Posterior vena cava (tissue), 2 donors: Measurements from ENCODE around the gene NHLRC4. TPM values are rescaled to one million over a fixed set of nuclear protein-coding genes. Genes with fewer than 3 reads are reported as not detected.

ENCODE experiments used
- DNase-seq: peaks from one replicate; pipeline ENCODE4 v3.0.0-alpha.2; 2020; ENCODE audit warnings: low spot score
- intact Hi-C, 2 donors: fragments of 100-400 bp; cut with DNase I; formaldehyde crosslinking; loops; one replicate each; pipeline versions ENCODE4 v1.14.1 to v1.14.2; 2022 to 2023
- microRNA-seq, 2 donors: library from miRNA; unstranded; fragments of <30 nt; microRNA quantifications; one replicate each; pipeline ENCODE4 v1.2.0, GENCODE V29; 2020 to 2021; ENCODE audit warnings: borderline microRNAs expressed in 2 of 2
- total RNA-seq, 2 donors: library from RNA; stranded (reverse); fragmentation: NEBNext Ultra II Directional; extraction: Animal tissue kit (Norgen Biotek cat#: 25700); gene quantifications; one replicate each; pipeline ENCODE4 v1.2.1, GENCODE V29; 2021
- donor health status: DM: yes; HTN: yes; CAD: no.
- donor health status: DM: yes; HTN: yes; CAD: no.

The NHLRC4 gene
- total RNA-seq, 2 donors from 2014 or later, result 0.38 to 0.65 TPM

DNA sequence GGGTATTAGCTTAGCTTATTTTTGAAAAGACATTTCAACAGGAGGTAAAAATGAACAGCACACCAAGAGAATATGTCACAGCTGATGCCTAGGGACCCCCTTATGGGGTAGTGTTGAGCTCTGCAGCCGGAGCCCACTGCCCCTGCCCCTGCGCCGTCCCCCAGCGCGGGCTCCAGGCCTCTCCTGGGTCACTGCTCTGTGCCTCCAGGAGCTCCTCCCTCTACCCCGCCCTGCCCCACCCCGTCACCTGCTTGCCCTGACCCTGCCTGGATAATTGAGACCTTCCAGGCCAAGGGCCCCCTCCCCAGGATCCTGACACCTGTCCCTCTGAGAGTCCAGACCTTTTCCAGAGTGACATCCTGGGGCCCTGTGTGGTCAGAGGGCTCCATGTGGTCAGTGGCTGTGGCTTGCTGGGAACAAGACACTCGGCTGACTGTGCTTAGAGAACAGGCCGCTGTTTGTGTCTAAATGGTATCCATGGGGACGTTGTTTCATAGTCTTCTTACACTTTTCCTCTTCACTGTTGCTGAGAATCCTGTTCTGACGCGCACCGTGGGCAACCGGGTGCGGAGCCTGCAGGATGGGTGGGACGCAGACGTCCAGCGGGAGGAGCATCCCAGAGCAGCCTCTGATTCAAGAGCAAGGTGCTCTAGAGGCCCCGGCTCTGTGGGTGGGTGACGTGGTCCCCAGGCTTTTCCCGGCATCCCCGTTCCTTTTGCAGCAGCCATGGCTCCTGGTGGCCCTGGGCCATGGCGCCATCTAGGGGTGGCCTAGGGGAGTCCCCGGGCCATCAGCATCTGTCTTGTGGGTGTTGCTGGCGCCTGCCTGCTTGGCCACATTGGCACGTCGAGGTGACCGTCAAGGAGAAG lies 43.9 kb downstream of the NHLRC4 start:
- DNase-seq, result no peak
- intact Hi-C loops, result no loop called here

DNA sequence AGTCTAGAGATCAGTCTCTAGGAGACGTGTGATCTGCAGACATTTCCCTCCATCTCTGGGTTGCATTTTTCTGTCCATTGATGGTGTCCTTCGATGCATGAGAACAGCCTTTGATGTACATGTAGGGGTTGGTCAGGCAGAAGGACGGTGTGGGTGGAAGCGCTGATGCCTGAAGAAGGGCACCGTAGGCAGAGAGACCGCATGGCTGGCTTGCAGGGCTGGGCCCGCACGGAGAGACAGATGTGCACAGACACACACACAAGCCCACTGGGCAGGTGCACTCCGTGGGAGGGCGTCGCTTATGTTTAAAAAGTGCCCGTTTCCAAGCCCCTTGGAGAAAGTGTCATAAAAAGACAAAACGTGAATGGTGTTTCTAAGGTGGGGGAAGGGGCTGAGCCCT lies 48.3 kb downstream of the NHLRC4 start:
- no peak for DNase-seq
- intact Hi-C loops, result no loop called here

DNA sequence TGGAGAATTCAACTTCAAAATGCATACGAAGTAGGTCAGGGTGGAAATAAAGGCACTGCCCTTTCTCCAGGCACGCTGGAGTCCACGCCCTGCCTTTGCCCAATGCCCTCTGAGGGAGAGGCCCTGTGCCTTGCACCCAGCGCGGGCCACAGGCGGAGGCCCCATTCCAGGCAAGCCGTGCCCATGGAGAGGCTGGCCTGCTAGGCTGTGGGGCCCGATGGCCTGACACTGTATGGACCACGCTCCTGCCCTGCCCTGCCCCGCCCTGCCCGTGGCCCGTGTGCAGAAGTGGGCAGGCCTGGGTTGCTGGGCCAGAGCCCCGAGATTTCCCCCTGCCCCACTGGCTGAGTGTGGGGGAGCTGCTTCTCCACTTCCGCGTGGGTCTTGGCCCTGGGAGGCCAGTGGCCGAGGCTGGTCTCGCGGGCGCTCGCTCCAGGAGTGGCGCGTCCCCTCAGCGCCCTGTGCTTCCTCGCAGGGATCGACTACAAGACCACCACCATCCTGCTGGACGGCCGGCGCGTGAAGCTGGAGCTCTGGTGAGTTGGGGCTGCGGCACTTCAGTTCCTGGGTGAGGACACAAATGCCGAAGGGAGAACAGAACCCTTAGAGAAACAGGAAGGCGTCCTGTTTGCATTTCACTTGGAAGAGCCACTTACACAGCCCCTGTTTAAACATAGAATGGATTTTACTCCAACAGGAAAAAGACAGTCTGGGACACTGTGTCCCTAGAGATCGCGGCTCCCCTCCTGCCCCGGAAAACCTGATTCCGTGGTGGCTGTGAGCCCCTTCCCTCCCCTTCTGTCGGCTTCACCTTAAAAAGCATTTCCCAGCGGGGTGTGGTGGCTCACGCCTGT lies 50.2 kb downstream of the NHLRC4 start:
- DNase-seq, result no peak

DNA sequence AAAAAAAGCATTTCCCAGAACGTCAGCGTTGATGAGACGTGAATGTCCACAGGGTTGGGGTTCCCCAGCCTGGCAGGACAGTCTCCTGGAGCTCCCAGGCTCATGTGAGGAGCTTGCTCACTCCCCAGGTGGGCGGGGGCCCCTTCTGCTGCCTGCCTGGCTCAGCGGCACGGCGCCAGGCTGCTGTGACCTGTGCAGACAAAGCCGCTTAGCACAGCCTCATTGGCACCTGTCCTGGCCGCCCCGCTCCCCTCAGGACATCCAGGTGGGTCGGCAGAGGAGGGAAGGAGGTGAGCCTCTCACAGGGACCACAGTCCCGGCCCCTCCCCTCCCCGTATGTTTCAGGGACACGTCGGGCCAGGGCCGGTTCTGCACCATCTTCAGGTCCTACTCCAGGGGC lies 51.0 kb downstream of the NHLRC4 start:
- DNase-seq, result no peak
- intact Hi-C loops, result no loop called here

More for the DNA sequence above, 50.2 kb downstream of the NHLRC4 start:
- intact Hi-C loops, result no loop called here

Small RNA genes lying within 50 kb of the gene (microRNA-seq; reads per million reads assigned to microRNA genes)
- gene MIR3176 (0.32 to 0.78 reads per million in 2 donors), gene MIR5587 (0 to 0.52 reads per million in 2 donors)

Other genes starting within 250 kb of the NHLRC4 start
- 10 to 100 TPM; 13.4 to 19.0 TPM for gene AXIN1, start 214.3 kb upstream of the NHLRC4 start, total RNA-seq
- gene MRPL28, start 196.5 kb upstream of the NHLRC4 start, total RNA-seq, result 10 to 100 TPM; 35.7 to 36.0 TPM
- 10 to 100 TPM; 24.7 to 28.9 TPM for gene PGAP6, start 185.0 kb upstream of the NHLRC4 start, total RNA-seq
- gene NME4, start 169.8 kb upstream of the NHLRC4 start, total RNA-seq, result 100 to 1,000 TPM in 1 of 2 donors, 10 to 100 TPM in 1; 70.7 to 108 TPM
- 10 to 100 TPM; 11.2 to 12.9 TPM for gene DECR2, start 165.1 kb upstream of the NHLRC4 start, total RNA-seq
- 10 to 100 TPM; 40.1 to 45.2 TPM for gene RAB11FIP3, start 141.4 kb upstream of the NHLRC4 start, total RNA-seq
- gene CAPN15, start 39.3 kb upstream of the NHLRC4 start, total RNA-seq, result 10 to 100 TPM; 23.3 to 26.6 TPM
- not detected for gene PRR35, start 6.6 kb upstream of the NHLRC4 start, total RNA-seq
- gene PIGQ, start 3.0 kb downstream of the NHLRC4 start, total RNA-seq, result 10 to 100 TPM; 22.1 to 25.4 TPM
- 10 to 100 TPM; 13.0 to 13.6 TPM for gene RAB40C, start 23.1 kb downstream of the NHLRC4 start, total RNA-seq
- gene WFIKKN1, start 64.0 kb downstream of the NHLRC4 start, total RNA-seq, result under 1 TPM; 0.14 TPM
- 10 to 100 TPM; 43.3 to 63.2 TPM for gene METTL26, start 69.3 kb downstream of the NHLRC4 start, total RNA-seq
- 10 to 100 TPM; 19.0 to 21.5 TPM for gene MCRIP2, start 74.8 kb downstream of the NHLRC4 start, total RNA-seq
- 10 to 100 TPM; 13.4 to 14.9 TPM for gene WDR90, start 82.4 kb downstream of the NHLRC4 start, total RNA-seq
- 10 to 100 TPM; 57.5 to 65.1 TPM for gene RHOT2, start 101.1 kb downstream of the NHLRC4 start, total RNA-seq
- gene RHBDL1, start 108.7 kb downstream of the NHLRC4 start, total RNA-seq, result under 1 TPM; 0.71 to 0.79 TPM
- 10 to 100 TPM; 73.3 to 79.7 TPM for gene STUB1, start 113.4 kb downstream of the NHLRC4 start, total RNA-seq
- 10 to 100 TPM; 49.8 to 58.9 TPM for gene JMJD8, start 117.3 kb downstream of the NHLRC4 start, total RNA-seq
- 1 to 10 TPM; 7.4 to 7.5 TPM for gene WDR24, start 123.4 kb downstream of the NHLRC4 start, total RNA-seq
- gene FBXL16, start 138.8 kb downstream of the NHLRC4 start, total RNA-seq, result not detected
- gene METRN, start 148.1 kb downstream of the NHLRC4 start, total RNA-seq, result 10 to 100 TPM; 21.6 to 24.9 TPM
- gene ANTKMT, start 154.1 kb downstream of the NHLRC4 start, total RNA-seq, result 10 to 100 TPM; 20.0 to 25.5 TPM
- 1 to 10 TPM in 1 of 2 donors, under 1 TPM in 1; 0.52 to 1.0 TPM for gene CCDC78, start 159.4 kb downstream of the NHLRC4 start, total RNA-seq
- 1 to 10 TPM; 3.6 to 4.1 TPM for gene HAGHL, start 160.1 kb downstream of the NHLRC4 start, total RNA-seq
- 10 to 100 TPM; 18.2 to 18.6 TPM for gene CIAO3, start 174.0 kb downstream of the NHLRC4 start, total RNA-seq
- gene MSLN, start 193.7 kb downstream of the NHLRC4 start, total RNA-seq, result under 1 TPM; 0.29 to 0.37 TPM
- 10 to 100 TPM in 1 of 2 donors, 1 to 10 TPM in 1; 8.8 to 11.4 TPM for gene RPUSD1, start 221.4 kb downstream of the NHLRC4 start, total RNA-seq
- gene CHTF18, start 221.6 kb downstream of the NHLRC4 start, total RNA-seq, result 1 to 10 TPM; 7.7 TPM
- not detected for gene GNG13, start 233.7 kb downstream of the NHLRC4 start, total RNA-seq